K562 (cell line): ENCODE results near the gene GSTO2. TPM values are rescaled to one million over a fixed set of nuclear protein-coding genes. Genes with fewer than 3 reads are reported as not detected.

ENCODE experiments used
- ARHGAP35 ChIP-seq: fragments of 450-650 bp; IDR thresholded peaks from 2 replicates; pipeline ENCODE4 v1.6.1; 2018; ENCODE audit not compliant: partially characterized antibody
- EGR1 ChIP-seq: fragments of 450-650 bp; conservative IDR thresholded peaks from 2 replicates; pipeline ENCODE4 v1.6.1; 2017; ENCODE audit warnings: mild to moderate bottlenecking
- FOS ChIP-seq: IDR thresholded peaks from 3 replicates; pipeline ENCODE4 v1.6.1; 2011; ENCODE audit not compliant: insufficient read length; ENCODE audit errors: extremely low read depth
- HDAC1 ChIP-seq, 2 experiments: fragments of 450-650 bp; IDR thresholded peaks; 2 replicates each; pipeline ENCODE4 v1.6.1; 2016 to 2017; ENCODE audit warnings: inconsistent platforms in 1 of 2, mild to moderate bottlenecking in 1 of 2, moderate library complexity in 1 of 2
- HMG20A ChIP-seq: fragments of 450-650 bp; formaldehyde crosslinking; conservative IDR thresholded peaks from 2 replicates; pipeline ENCODE4 v1.4.0; 2020; ENCODE audit warnings: mild to moderate bottlenecking, mixed read lengths
- KLF1 ChIP-seq: fragments of 450-650 bp; IDR thresholded peaks from 2 replicates; pipeline ENCODE4 v1.6.1; 2016; ENCODE audit warnings: missing genetic modification characterization, missing compliant biosample characterization
- LCOR ChIP-seq: sonication (generic); formaldehyde crosslinking; IDR thresholded peaks from 2 replicates; pipeline ENCODE4 v1.8.0; 2022; ENCODE audit warnings: mild to moderate bottlenecking, missing genetic modification reagents
- MYC ChIP-seq, 2 experiments: fragments of 250-450 bp in 1 of 2; sonication (Bioruptor Pico) in 1 of 2; IDR thresholded peaks; 2 replicates each; pipeline versions ENCODE4 v1.5.1 to v1.6.1; 2012 to 2021; ENCODE audit warnings: low read depth in 2 of 2, borderline replicate concordance in 1 of 2, improper control_type of control experiment in 1 of 2, low read length in 1 of 2, mild to moderate bottlenecking in 1 of 2, moderate library complexity in 1 of 2
- NEUROD1 ChIP-seq: fragments of 150-350 bp; IDR thresholded peaks from 2 replicates; pipeline ENCODE4 v1.6.1; 2014; ENCODE audit warnings: borderline replicate concordance, low read length, low read depth; ENCODE audit not compliant: partially characterized antibody
- NR2C2 ChIP-seq, 2 experiments: fragments of 200-800 bp in 1 of 2; sonication (Bioruptor generic) in 1 of 2; sonication (generic) in 1 of 2; formaldehyde crosslinking in 1 of 2; IDR thresholded peaks; 2 replicates each; pipeline versions ENCODE4 v1.6.1 to v1.8.0; 2016 to 2022; ENCODE audit warnings: mild to moderate bottlenecking in 1 of 2, missing compliant biosample characterization in 1 of 2, missing genetic modification characterization in 1 of 2, missing genetic modification reagents in 1 of 2
- NRF1 ChIP-seq, 2 experiments: fragments of 450-650 bp; IDR thresholded peaks in 1 of 2; conservative IDR thresholded peaks in 1 of 2; 2 replicates each; pipeline ENCODE4 v1.6.1; 2014; ENCODE audit warnings: mild to moderate bottlenecking in 2 of 2
- PHF21A ChIP-seq: fragments of 450-650 bp; IDR thresholded peaks from 2 replicates; pipeline ENCODE4 v1.6.1; 2017; ENCODE audit warnings: low read depth, borderline replicate concordance
- PML ChIP-seq: IDR thresholded peaks from 2 replicates; pipeline ENCODE4 v1.6.1; 2012; ENCODE audit warnings: low read length, inconsistent platforms
- RBM22 ChIP-seq: fragments of 200-400 bp; formaldehyde crosslinking; IDR thresholded peaks from 2 replicates; pipeline ENCODE4 v1.6.1; 2018; ENCODE audit warnings: low read length, low read depth; ENCODE audit not compliant: poor library complexity, severe bottlenecking
- RFX1 ChIP-seq: fragments of 450-650 bp; IDR thresholded peaks from 2 replicates; pipeline ENCODE4 v1.6.1; 2016; ENCODE audit warnings: mild to moderate bottlenecking, moderate library complexity
- SMAD2 ChIP-seq: fragments of 150-350 bp; IDR thresholded peaks from 2 replicates; pipeline ENCODE4 v1.6.1; 2014; ENCODE audit warnings: low read depth, mild to moderate bottlenecking, low read length
- SNIP1 ChIP-seq: fragments of 450-650 bp; IDR thresholded peaks from 2 replicates; pipeline ENCODE4 v1.7.1; 2017; ENCODE audit warnings: low read depth, mild to moderate bottlenecking
- ZBTB34 ChIP-seq: fragments of 250-450 bp; sonication (Bioruptor Pico); IDR thresholded peaks from 2 replicates; pipeline ENCODE4 v1.8.0; 2021; ENCODE audit warnings: mild to moderate bottlenecking, moderate library complexity
- ZNF143 ChIP-seq: sonication (generic); formaldehyde crosslinking; IDR thresholded peaks from 2 replicates; pipeline ENCODE4 v1.9.0; 2022; ENCODE audit warnings: mild to moderate bottlenecking, missing genetic modification reagents
- ZNF644 ChIP-seq: fragments of 200-800 bp; sonication (Bioruptor generic); IDR thresholded peaks from 2 replicates; pipeline ENCODE4 v1.6.1; 2016; ENCODE audit warnings: low read depth, missing genetic modification characterization, missing compliant biosample characterization
- ZNF785 ChIP-seq: fragments of 250-450 bp; sonication (Bioruptor Pico); IDR thresholded peaks from 2 replicates; pipeline ENCODE4 v1.4.0; 2020; ENCODE audit warnings: mild to moderate bottlenecking
- ZSCAN32 ChIP-seq: fragments of 450-650 bp; formaldehyde crosslinking; IDR thresholded peaks from 2 replicates; pipeline ENCODE4 v1.4.0; 2020; ENCODE audit warnings: mild to moderate bottlenecking, moderate library complexity
- polyA plus RNA-seq, 8 experiments: library from polyadenylated mRNA; depleted of rRNA in 4 of 8; stranded (reverse) in 5 of 8; unstranded in 3 of 8; fragments of >200 nt; fragmentation: Nextera tagmentation in 2 of 8; fragmentation: Illumina TruSeq in 1 of 8; extraction: Ambion mirVana in 2 of 8; extraction: Trizol in 1 of 8; gene quantifications; 2 replicates each; pipeline versions ENCODE4 v1.2.1 to v1.2.3, GENCODE V29; 2011 to 2014; ENCODE audit warnings: inconsistent platforms in 1 of 8, missing spikeins in 1 of 8
- total RNA-seq, 7 experiments: library from RNA; depleted of rRNA in 6 of 7; stranded (reverse); fragments of >200 nt in 6 of 7; fragmentation: Illumina TruSeq in 2 of 7; extraction: Trizol in 2 of 7; gene quantifications; 2 replicates each; pipeline versions ENCODE4 v1.2.1 to v1.2.3, GENCODE V29; 2011 to 2021; ENCODE audit warnings: low replicate concordance in 1 of 7
- TF ChIP-seq, protein P1 (sequence below): sonication (generic); formaldehyde crosslinking; IDR thresholded peaks from 2 replicates; pipeline ENCODE4 v1.9.0; 2022; ENCODE audit warnings: mild to moderate bottlenecking, missing genetic modification reagents
- TF ChIP-seq, protein P2 (sequence below): sonication (generic); formaldehyde crosslinking; IDR thresholded peaks from 2 replicates; pipeline ENCODE4 v1.8.0; 2022; ENCODE audit warnings: missing genetic modification reagents, mild to moderate bottlenecking, moderate library complexity, borderline replicate concordance
- TF ChIP-seq, protein P3 (sequence below): fragments of 250-450 bp; sonication (Bioruptor Pico); IDR thresholded peaks from 2 replicates; pipeline ENCODE4 v1.8.0; 2022; ENCODE audit warnings: moderate library complexity, mild to moderate bottlenecking, inconsistent platforms

The GSTO2 gene
- total and polyA plus RNA-seq, 9 of the 15 experiments (the other 6 are each of a cell fraction or from before 2014, with no cell fraction given), result 0.18 to 1.8 (median 0.90) TPM

- TF ChIP-seq, protein P1, sequence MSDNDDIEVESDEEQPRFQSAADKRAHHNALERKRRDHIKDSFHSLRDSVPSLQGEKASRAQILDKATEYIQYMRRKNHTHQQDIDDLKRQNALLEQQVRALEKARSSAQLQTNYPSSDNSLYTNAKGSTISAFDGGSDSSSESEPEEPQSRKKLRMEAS, result peak; percentile 37; the same call in 1 of the 2 replicates
- TF ChIP-seq PHF21A (no peak), NEUROD1 (peak; percentile 96), ZBTB34 (CRISPR knock-in tag) (no peak), NRF1 (conservative IDR thresholded peaks at IDR 0.05 in 1 of 2, IDR thresholded peaks at IDR 0.05 in 1 of 2) (peak; percentile 74 to 82), ZSCAN32 (CRISPR knock-in tag) (no peak), ZNF785 (CRISPR knock-in tag) (no peak), ARHGAP35 (no peak), KLF1 (tag) (no peak), SMAD2 (no peak), EGR1 (no peak), PML (no peak), HMG20A (no peak), HDAC1 (IDR thresholded peaks at IDR 0.05) (peak in 1 of 2 experiments; percentile 83; a peak in 1 of 4 replicates), LCOR (CRISPR knock-in tag) (no peak), NR2C2 (CRISPR knock-in tag; IDR thresholded peaks at IDR 0.05) (no peak), NR2C2 (tag; IDR thresholded peaks at IDR 0.05) (peak; percentile 49; the same call in 1 of the 2 replicates), RFX1 (peak; percentile 96), ZNF644 (tag) (no peak), FOS (peak; percentile 81), RBM22 (peak; percentile 79), ZNF143 (no peak), SNIP1 (no peak), MYC (IDR thresholded peaks at IDR 0.05; ENCODE audit: low read depth, low read length) (peak; percentile 46; the same call in 1 of the 2 replicates), MYC (CRISPR knock-in tag; IDR thresholded peaks at IDR 0.05; ENCODE audit: borderline replicate concordance, low read depth) (no peak)
- TF ChIP-seq, protein P2, sequence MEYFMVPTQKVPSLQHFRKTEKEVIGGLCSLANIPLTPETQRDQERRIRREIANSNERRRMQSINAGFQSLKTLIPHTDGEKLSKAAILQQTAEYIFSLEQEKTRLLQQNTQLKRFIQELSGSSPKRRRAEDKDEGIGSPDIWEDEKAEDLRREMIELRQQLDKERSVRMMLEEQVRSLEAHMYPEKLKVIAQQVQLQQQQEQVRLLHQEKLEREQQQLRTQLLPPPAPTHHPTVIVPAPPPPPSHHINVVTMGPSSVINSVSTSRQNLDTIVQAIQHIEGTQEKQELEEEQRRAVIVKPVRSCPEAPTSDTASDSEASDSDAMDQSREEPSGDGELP (CRISPR knock-in tag), result peak; percentile 71
- TF ChIP-seq, protein P3, sequence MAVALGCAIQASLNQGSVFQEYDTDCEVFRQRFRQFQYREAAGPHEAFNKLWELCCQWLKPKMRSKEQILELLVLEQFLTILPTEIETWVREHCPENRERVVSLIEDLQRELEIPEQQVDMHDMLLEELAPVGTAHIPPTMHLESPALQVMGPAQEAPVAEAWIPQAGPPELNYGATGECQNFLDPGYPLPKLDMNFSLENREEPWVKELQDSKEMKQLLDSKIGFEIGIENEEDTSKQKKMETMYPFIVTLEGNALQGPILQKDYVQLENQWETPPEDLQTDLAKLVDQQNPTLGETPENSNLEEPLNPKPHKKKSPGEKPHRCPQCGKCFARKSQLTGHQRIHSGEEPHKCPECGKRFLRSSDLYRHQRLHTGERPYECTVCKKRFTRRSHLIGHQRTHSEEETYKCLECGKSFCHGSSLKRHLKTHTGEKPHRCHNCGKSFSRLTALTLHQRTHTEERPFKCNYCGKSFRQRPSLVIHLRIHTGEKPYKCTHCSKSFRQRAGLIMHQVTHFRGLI, result no peak
Observed at GRCh38 chr10:104231784-104232612, 37.0 kb upstream of the GSTO2 start, which contains the start of gene CFAP43 (continued).
